Kidney (tissue), 14 donors: ENCODE data around the gene CFAP92. TPM values are rescaled to one million over a fixed set of nuclear protein-coding genes. Genes with fewer than 3 reads are reported as not detected.

Experiments
- DNase-seq, 5 donors: peaks; one replicate each; pipeline ENCODE4 v3.0.0-alpha.2; 2013 to 2020
- FAIRE-seq: peaks from 2 replicates; lab custom pipeline; 2012; peaks lifted over from hg19 to GRCh38; lab: Jason Lieb, UNC
- H3K27ac ChIP-seq, 2 donors: one replicate each; pipeline ENCODE4 v1.7.0; 2013; ENCODE audit warnings: low read depth in 2 of 2, low read length in 2 of 2, inconsistent platforms in 1 of 2
- H3K27me3 ChIP-seq: one replicate; pipeline ENCODE4 v1.7.1; 2013; ENCODE audit warnings: low read length, inconsistent platforms; ENCODE audit not compliant: control insufficient read depth, insufficient read depth
- H3K36me3 ChIP-seq, 3 donors: one replicate each; pipeline versions ENCODE4 v1.7.0 to v1.7.1; 2013; ENCODE audit warnings: low read length in 3 of 3, control low read depth in 1 of 3, inconsistent platforms in 1 of 3; ENCODE audit not compliant: insufficient read depth in 3 of 3, control insufficient read depth in 2 of 3
- H3K4me1 ChIP-seq, 3 donors: one replicate each; pipeline versions ENCODE4 v1.7.0 to v1.7.1; 2013; ENCODE audit warnings: low read length in 3 of 3, inconsistent platforms in 1 of 3, low read depth in 1 of 3; ENCODE audit not compliant: control insufficient read depth in 2 of 3, insufficient read depth in 2 of 3
- H3K4me3 ChIP-seq, 3 donors: one replicate each; pipeline versions ENCODE4 v1.7.0 to v1.8.1; 2013; ENCODE audit warnings: low read length in 3 of 3, control low read depth in 1 of 3, inconsistent platforms in 1 of 3
- H3K9ac ChIP-seq, 3 donors: one replicate each; pipeline versions ENCODE4 v1.7.0 to v1.7.1; 2013; ENCODE audit warnings: low read length in 3 of 3, control low read depth in 1 of 3, inconsistent platforms in 1 of 3
- H3K9me3 ChIP-seq, 3 donors: one replicate each; pipeline versions ENCODE4 v1.7.0 to v1.7.1; 2013; ENCODE audit warnings: low read length in 3 of 3, control low read depth in 1 of 3, inconsistent platforms in 1 of 3; ENCODE audit not compliant: control insufficient read depth in 2 of 3, insufficient read depth in 1 of 3
- CTCF ChIP-seq: IDR thresholded peaks from 3 replicates; pipeline ENCODE4 v1.5.1; 2012; ENCODE audit warnings: mild to moderate bottlenecking, moderate library complexity, borderline replicate concordance; ENCODE audit not compliant: insufficient read depth; ENCODE audit errors: extremely low read depth
- intact Hi-C: fragments of 100-400 bp; cut with DNase I; formaldehyde crosslinking; loops from one replicate; pipeline ENCODE4 v1.11.1; 2022
- polyA plus RNA-seq: library from polyadenylated mRNA; stranded (reverse); fragments of 350-450 nt; fragmentation: Illumina TruSeq; extraction: RNeasy Lipid Tissue Mini Kit (QIAGEN cat#74804); gene quantifications from one replicate; pipeline ENCODE4 v1.2.3, GENCODE V29; 2014; ENCODE audit warnings: low read depth, low replicate concordance; ENCODE audit not compliant: insufficient read depth
- total RNA-seq: library from RNA; stranded (reverse); fragmentation: NEBNext Ultra II Directional; extraction: Animal tissue kit (Norgen Biotek cat#: 25700); gene quantifications from one replicate; pipeline ENCODE4 v1.2.1, GENCODE V29; 2021
- donor health status: control.
- donor health status: control.
- donor health status: control.
- donor health status: control.
- donor health status: control.
- donor health status: DM: yes; HTN: yes; CAD: no.
- donor health status: Normal renal cell carcinoma (clear cell type).

Gene CFAP92
- total and polyA plus RNA-seq, 2 donors from 2014 or later, result 0.56 to 0.60 TPM

- Histone ChIP-seq H3K27me3 (no peaks in the 10 kb centered on the region), H3K4me1 (no peaks in the 10 kb centered on the region), H3K36me3 (peaks cover 5 to 66% (median 37%) of the 10 kb centered on the region in 3 donors), H3K27ac (no peak overlapping the region), H3K4me3 (no peak overlapping the region), H3K9me3 (no peaks in the 10 kb centered on the region), H3K9ac (no peak overlapping the region)
- DNase-seq (no peak), FAIRE-seq (no peak)
- no peak for TF ChIP-seq CTCF
- intact Hi-C loops, result no loop called here
Observed at GRCh38 chr3:128910006-128910405, 83.9 kb downstream of the CFAP92 start.

GRCh38 chr3:128908951-128909350 lies 84.9 kb downstream of the CFAP92 start:
- intact Hi-C loops, result no loop called here
- Histone ChIP-seq H3K27me3 (no peaks in the 10 kb centered on the region), H3K9ac (no peak overlapping the region), H3K27ac (no peak overlapping the region), H3K4me1 (no peaks in the 10 kb centered on the region), H3K36me3 (peaks cover 7 to 68% (median 40%) of the 10 kb centered on the region in 3 donors), H3K9me3 (no peaks in the 10 kb centered on the region), H3K4me3 (no peak overlapping the region)
- DNase-seq (peak in 1 of 5 donors; percentile 28), FAIRE-seq (no peak)
- no peak for TF ChIP-seq CTCF

- H3K4me1 ChIP-seq, result no peaks in the 10 kb centered on the region
- H3K27me3 ChIP-seq, result no peaks in the 10 kb centered on the region
- TF ChIP-seq CTCF, result no peak
- DNase-seq (no peak), FAIRE-seq (no peak)
- H3K36me3 ChIP-seq, result peaks cover 5 to 67% (median 42%) of the 10 kb centered on the region in 3 donors
- no peak overlapping the region for H3K4me3 ChIP-seq
- H3K9me3 ChIP-seq, result no peaks in the 10 kb centered on the region
- H3K27ac ChIP-seq, result no peak overlapping the region
- intact Hi-C loops, result no loop called here
- H3K9ac ChIP-seq, result no peak overlapping the region
Observed at GRCh38 chr3:128907706-128908445, 86.0 kb downstream of the CFAP92 start.
